Measurements from ENCODE around the gene SSC5D. TPM values are rescaled to one million over a fixed set of nuclear protein-coding genes. Genes with fewer than 3 reads are reported as not detected.

SSC5D gene
- total and polyA plus RNA-seq, 9 of the 15 experiments (the other 6 are each of a cell fraction or from before 2014, with no cell fraction given), result 0.04 to 0.71 (median 0.14) TPM; not detected in 2

GRCh38 chr19:55460670-55461258 is 27.5 kb upstream of the SSC5D start (continued):
- TF ChIP-seq ZMIZ1 (IDR thresholded peaks at IDR 0.05; ENCODE audit: low read depth in 2 of 2, low read length in 2 of 2) (no peak; a peak in 1 of 4 replicates), DEAF1 (CRISPR knock-in tag; IDR thresholded peaks at IDR 0.05) (no peak), OTX1 (CRISPR knock-in tag; IDR thresholded peaks at IDR 0.05) (peak; percentile 63; the same call in 1 of the 2 replicates), CHD1 (IDR thresholded peaks at IDR 0.05; ENCODE audit: low read length) (peak; percentile 5), ZNF766 (CRISPR knock-in tag; conservative IDR thresholded peaks at IDR 0.05) (no peak), NCOA2 (IDR thresholded peaks at IDR 0.05; ENCODE audit: partially characterized antibody in 2 of 2) (no peak), SPI1 (IDR thresholded peaks at IDR 0.05; ENCODE audit: borderline replicate concordance, low read depth, low read length) (peak; percentile 37; the same call in 1 of the 2 replicates), RBM39 (optimal IDR thresholded peaks at IDR 0.05; ENCODE audit: low read depth, low read length) (no peak), RBBP5 (IDR thresholded peaks at IDR 0.05; ENCODE audit: borderline replicate concordance, insufficient read depth, low read length, poor library complexity, severe bottlenecking) (no peak), GTF2E2 (tag; IDR thresholded peaks at IDR 0.05) (no peak), PCBP2 (IDR thresholded peaks at IDR 0.05; ENCODE audit: low read depth, low read length, poor library complexity, severe bottlenecking) (no peak), RUNX1 (IDR thresholded peaks at IDR 0.05; ENCODE audit: low read depth) (no peak), ZNF174 (CRISPR knock-in tag; IDR thresholded peaks at IDR 0.05) (no peak), KDM2B (CRISPR knock-in tag; IDR thresholded peaks at IDR 0.05) (no peak), HDGF (IDR thresholded peaks at IDR 0.05) (peak; percentile 32; the same call in 1 of the 2 replicates), XRCC5 (IDR thresholded peaks at IDR 0.05; ENCODE audit: low read depth, low read length) (no peak), FIP1L1 (IDR thresholded peaks at IDR 0.05; ENCODE audit: low read depth, low read length, poor library complexity, severe bottlenecking) (no peak)
- TF ChIP-seq, protein P1, sequence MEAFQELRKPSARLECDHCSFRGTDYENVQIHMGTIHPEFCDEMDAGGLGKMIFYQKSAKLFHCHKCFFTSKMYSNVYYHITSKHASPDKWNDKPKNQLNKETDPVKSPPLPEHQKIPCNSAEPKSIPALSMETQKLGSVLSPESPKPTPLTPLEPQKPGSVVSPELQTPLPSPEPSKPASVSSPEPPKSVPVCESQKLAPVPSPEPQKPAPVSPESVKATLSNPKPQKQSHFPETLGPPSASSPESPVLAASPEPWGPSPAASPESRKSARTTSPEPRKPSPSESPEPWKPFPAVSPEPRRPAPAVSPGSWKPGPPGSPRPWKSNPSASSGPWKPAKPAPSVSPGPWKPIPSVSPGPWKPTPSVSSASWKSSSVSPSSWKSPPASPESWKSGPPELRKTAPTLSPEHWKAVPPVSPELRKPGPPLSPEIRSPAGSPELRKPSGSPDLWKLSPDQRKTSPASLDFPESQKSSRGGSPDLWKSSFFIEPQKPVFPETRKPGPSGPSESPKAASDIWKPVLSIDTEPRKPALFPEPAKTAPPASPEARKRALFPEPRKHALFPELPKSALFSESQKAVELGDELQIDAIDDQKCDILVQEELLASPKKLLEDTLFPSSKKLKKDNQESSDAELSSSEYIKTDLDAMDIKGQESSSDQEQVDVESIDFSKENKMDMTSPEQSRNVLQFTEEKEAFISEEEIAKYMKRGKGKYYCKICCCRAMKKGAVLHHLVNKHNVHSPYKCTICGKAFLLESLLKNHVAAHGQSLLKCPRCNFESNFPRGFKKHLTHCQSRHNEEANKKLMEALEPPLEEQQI (IDR thresholded peaks at IDR 0.05), result no peak
- TF ChIP-seq, protein P2, sequence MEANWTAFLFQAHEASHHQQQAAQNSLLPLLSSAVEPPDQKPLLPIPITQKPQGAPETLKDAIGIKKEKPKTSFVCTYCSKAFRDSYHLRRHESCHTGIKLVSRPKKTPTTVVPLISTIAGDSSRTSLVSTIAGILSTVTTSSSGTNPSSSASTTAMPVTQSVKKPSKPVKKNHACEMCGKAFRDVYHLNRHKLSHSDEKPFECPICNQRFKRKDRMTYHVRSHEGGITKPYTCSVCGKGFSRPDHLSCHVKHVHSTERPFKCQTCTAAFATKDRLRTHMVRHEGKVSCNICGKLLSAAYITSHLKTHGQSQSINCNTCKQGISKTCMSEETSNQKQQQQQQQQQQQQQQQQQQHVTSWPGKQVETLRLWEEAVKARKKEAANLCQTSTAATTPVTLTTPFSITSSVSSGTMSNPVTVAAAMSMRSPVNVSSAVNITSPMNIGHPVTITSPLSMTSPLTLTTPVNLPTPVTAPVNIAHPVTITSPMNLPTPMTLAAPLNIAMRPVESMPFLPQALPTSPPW (CRISPR knock-in tag; IDR thresholded peaks at IDR 0.05), result peak; percentile 62
